GM12874 (cell line): Measurements from ENCODE around the gene BACE2.

Experiments used
- TF ChIP-seq, protein P1 (sequence below): IDR thresholded peaks from 2 replicates; pipeline ENCODE4 v1.5.1; 2011; ENCODE audit warnings: low read depth, mild to moderate bottlenecking, control low read depth, low read length, moderate library complexity; ENCODE audit not compliant: insufficient read depth

The BACE2 gene

DNA sequence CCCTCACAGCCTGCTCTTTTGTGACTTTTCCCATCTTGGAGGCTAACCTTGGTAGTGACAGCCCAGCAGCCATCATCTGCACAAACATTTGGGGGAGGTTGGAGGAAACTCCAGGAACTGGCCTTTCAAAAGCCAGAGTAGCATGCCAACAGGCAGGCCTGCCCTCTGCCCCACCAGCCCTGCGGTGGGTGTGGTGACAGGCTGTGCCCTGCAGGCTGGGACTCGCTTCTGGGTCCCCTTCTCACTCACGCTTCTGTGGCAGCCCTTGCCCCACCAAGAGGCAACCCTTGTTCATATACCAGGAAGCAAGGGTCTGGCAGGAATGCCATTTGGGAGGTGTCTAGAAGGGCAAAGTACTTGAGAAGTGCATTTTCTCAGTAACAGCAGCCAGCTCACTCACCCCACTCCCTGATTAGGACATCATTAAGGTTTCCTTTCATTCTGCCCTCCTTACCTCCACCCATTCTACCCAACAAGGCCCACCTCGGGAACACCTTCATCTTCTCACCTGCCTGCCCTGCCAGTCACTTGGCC lies 127.8 kb downstream of the BACE2 start:
- TF ChIP-seq, protein P1, sequence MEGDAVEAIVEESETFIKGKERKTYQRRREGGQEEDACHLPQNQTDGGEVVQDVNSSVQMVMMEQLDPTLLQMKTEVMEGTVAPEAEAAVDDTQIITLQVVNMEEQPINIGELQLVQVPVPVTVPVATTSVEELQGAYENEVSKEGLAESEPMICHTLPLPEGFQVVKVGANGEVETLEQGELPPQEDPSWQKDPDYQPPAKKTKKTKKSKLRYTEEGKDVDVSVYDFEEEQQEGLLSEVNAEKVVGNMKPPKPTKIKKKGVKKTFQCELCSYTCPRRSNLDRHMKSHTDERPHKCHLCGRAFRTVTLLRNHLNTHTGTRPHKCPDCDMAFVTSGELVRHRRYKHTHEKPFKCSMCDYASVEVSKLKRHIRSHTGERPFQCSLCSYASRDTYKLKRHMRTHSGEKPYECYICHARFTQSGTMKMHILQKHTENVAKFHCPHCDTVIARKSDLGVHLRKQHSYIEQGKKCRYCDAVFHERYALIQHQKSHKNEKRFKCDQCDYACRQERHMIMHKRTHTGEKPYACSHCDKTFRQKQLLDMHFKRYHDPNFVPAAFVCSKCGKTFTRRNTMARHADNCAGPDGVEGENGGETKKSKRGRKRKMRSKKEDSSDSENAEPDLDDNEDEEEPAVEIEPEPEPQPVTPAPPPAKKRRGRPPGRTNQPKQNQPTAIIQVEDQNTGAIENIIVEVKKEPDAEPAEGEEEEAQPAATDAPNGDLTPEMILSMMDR, result no peak

DNA sequence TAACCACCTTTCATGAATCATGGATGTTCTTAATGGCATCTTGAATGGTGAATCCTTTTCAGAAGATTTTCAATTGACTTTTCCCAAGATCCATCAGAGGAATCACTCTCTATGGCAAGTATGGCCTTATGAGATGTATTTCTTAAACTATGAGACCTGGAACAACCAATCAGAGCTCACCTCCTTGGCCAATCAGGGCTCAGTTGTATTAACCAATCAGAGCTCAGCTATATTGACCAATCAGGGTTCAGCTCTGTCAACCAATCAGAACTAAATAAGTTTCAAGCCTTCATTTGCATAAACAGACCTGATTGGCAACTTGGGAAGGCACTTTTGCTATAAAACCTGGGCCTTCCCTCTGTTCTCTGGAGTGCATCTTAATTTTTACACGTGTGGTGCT lies 135.0 kb downstream of the BACE2 start:
- TF ChIP-seq, protein P1, result no peak

DNA sequence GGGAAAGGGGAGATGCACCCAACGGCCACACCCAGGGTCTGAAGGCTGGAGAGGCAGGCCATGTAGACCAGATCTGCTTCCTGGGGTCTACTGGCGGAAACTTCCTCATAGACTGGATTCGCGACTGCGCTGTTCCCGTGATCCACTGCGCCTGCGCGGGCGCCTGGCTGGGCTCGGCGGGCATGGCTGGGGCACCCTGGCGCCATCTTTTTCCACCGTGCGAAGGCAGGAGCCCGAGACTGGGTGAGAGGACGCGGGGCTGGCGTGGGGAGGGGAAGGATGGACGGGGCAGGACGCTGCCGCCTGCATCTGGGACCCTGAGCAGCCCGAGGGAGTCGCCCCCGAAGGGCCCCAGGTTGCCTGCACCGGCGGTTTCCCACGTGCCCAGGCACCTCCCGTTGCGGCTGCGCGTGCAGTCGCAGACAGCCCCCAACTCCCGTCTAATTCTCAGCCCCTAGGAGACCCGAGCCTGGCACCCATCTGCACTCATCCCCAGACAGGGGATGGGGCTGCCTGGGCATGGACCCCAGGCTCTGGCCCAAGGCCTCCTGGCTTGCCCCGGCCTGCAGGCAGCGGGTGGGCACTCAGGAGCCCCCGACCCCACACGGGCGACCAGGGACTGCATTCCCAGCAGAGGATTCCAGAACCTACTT lies 136.2 kb downstream of the BACE2 start:
- TF ChIP-seq, protein P1, result no peak

DNA sequence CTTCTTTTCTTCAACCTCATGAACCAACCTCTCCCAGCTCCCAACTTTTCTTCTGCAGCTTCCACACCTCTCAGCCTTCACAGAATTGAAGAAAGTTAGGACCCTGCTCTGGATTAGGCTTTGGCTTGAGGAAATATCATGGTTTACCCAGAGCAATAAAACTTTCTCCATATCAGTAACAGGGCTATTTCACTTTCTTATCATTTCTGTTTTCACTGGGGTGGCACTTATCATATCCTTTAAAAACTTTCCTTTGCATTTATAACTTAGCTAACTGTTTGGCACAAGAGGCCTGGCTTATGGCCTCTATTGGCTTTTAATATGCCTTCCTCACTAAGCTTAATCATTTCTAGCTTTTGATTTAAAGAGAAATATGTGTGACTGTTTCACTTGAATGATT lies 139.3 kb downstream of the BACE2 start:
- TF ChIP-seq, protein P1, result no peak

DNA sequence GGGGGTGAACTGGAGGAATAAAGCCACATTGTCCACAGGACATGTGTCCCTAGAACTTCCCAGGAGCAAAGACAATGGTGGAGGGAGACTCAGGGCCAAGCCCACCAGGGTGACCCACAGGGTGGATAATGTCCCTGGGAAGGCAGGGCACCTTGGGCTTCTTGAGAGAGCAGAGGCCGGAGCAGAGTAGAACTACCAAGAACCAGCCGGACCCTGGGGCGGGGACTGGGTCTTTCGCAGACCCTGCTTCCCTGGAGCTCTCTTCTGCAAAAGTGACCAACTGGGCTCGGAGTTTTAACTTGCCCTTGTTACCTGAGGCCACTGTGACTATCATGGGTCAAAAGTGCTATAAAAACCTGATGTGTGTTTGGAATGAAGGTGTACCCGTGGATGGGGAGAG lies 147.8 kb downstream of the BACE2 start:
- TF ChIP-seq, protein P1, result no peak

DNA sequence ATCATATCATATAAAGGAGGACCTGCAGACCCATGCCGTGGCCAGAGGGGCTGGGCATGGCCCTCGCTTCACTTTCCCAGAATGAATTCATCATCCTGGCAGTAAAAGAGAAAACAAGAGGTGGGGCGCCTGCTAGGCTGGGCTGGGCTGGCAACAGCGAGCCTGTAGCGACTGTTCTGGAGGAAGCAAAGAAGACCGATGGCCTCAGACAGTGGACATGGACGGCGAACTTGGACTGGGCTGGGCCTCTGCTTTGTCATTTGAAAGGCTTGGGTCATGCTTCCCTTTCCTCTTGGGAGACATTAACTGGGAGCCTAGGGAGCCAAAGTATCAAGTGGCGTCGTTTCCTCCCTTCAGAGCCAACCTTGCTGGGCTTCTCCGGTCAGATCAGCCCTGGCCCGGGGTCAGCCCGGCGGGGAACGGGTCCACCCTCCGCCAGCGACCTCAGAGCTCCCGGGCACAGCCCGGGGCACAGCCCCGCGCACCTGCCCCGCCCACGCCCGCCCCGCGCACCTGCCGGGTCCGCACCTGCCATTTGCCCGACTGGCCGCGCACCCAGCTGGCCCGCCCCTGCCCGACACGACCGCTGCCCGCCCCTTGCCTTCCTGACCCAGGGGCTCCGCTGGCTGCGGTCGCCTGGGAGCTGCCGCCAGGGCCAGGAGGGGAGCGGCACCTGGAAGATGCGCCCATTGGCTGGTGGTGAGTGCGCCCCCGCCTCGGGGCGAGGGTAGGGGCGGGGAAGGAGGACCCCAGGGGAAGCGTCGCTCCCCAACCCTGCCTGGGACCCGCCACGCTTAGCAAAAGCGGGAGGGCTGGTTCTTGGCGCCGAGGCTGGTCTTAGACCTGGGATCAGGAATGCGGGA lies 148.5 kb downstream of the BACE2 start, which contains the start of gene FAM3B:
TSS of gene FAM3B (plus strand) at position 602 of the 863 bp plus-strand sequence. CDS start at position 681, 79 bp downstream.
- TF ChIP-seq, protein P1, result no peak

DNA sequence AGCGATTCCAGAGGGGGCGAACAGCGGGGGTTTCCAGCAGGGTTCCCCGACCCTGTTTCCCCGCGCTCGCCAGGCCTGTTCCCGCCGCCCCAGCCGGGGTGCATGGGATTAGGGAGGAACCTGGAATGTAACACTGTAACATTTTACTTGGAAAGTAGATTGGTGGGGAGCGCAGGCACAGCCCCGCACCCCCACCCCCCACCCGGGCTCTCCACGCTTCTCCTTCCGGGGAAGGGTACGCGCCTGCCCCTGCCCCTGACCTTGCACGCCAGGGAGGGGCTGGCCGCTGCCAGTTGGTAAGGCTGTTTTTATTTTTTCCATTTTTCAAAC lies 149.1 kb downstream of the BACE2 start:
- TF ChIP-seq, protein P1, result no peak
